HL-60 (cell line): Measurements from ENCODE around the gene PLP1.

ENCODE experiments used
- CTCF ChIP-seq: IDR thresholded peaks from one replicate; pipeline ENCODE4 v1.5.1; 2011; ENCODE audit warnings: low read length, control low read depth, inconsistent platforms; ENCODE audit not compliant: insufficient read depth
- GABPA ChIP-seq: IDR thresholded peaks from 2 replicates; pipeline ENCODE4 v1.6.1; 2012; ENCODE audit warnings: low read depth
- POLR2AphosphoS5 ChIP-seq: IDR thresholded peaks from 2 replicates; pipeline ENCODE4 v1.6.1; 2012; ENCODE audit warnings: low read depth
- REST ChIP-seq: IDR thresholded peaks from 2 replicates; pipeline ENCODE4 v1.6.1; 2012; ENCODE audit warnings: low read depth; ENCODE audit not compliant: insufficient replicate concordance

- no peak for TF ChIP-seq REST
- no peak for TF ChIP-seq CTCF
- no peak for TF ChIP-seq POLR2AphosphoS5
- TF ChIP-seq GABPA, result no peak
Measured at GRCh38 chrX:103776546-103776945, at the start of gene PLP1.
